PC-3 (cell line): ENCODE measurements around the gene CRYAA.
"Not testable (repeated sequence)": the region's sequence is repeated elsewhere in the genome, so short reads cannot be mapped to it uniquely, and the experiment has no call there.

ENCODE experiments used
- EZH2 ChIP-seq: fragments of 300-600 bp; sonication (generic); IDR thresholded peaks from one replicate; pipeline ENCODE4 v1.6.1; 2017; ENCODE audit warnings: antibody characterized with exemption, mild to moderate bottlenecking, low read length; ENCODE audit not compliant: unreplicated experiment
- EZH2phosphoT487 ChIP-seq: fragments of 300-600 bp; sonication (generic); IDR thresholded peaks from 2 replicates; pipeline ENCODE4 v1.6.1; 2018; ENCODE audit warnings: mild to moderate bottlenecking, antibody characterized with exemption, low read length, borderline replicate concordance
- TF ChIP-seq, protein P1 (sequence below): fragments of 300-600 bp; sonication (generic); conservative IDR thresholded peaks from 2 replicates; pipeline ENCODE4 v1.5.1; 2017; ENCODE audit warnings: antibody characterized with exemption, low read depth, mild to moderate bottlenecking, low read length

DNA sequence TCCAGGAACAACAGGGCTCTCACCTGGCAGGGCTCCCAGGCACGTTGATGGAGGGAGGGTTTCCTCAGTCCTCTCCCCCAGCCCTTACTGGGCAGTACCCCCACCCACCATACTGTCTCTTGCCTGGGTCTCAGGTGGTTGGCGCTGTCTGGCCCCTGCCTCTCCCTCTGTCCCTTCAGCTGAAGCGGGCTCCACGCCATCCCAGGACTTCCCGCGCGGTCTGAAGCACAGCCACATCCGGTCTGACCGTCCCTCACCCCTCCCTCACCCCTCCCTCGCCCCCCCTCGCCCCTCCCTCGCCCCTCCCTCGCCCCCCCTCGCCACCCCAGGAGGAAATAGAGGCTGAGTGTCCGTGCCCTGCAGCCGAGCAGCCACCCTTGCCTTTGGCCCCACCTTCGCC is 27.4 kb upstream of the CRYAA start:
- TF ChIP-seq, protein P1, sequence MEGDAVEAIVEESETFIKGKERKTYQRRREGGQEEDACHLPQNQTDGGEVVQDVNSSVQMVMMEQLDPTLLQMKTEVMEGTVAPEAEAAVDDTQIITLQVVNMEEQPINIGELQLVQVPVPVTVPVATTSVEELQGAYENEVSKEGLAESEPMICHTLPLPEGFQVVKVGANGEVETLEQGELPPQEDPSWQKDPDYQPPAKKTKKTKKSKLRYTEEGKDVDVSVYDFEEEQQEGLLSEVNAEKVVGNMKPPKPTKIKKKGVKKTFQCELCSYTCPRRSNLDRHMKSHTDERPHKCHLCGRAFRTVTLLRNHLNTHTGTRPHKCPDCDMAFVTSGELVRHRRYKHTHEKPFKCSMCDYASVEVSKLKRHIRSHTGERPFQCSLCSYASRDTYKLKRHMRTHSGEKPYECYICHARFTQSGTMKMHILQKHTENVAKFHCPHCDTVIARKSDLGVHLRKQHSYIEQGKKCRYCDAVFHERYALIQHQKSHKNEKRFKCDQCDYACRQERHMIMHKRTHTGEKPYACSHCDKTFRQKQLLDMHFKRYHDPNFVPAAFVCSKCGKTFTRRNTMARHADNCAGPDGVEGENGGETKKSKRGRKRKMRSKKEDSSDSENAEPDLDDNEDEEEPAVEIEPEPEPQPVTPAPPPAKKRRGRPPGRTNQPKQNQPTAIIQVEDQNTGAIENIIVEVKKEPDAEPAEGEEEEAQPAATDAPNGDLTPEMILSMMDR: not testable (repeated sequence)
- TF ChIP-seq EZH2, EZH2phosphoT487: not testable (repeated sequence)
